ENCODE results near the gene TSACC. TPM values are rescaled to one million over a fixed set of nuclear protein-coding genes. Genes with fewer than 3 reads are reported as not detected.
A peak's percentile ranks its signal among the peaks of the same experiment; 100 is the strongest.
"Not testable (repeated sequence)": the region's sequence is repeated elsewhere in the genome, so short reads cannot be mapped to it uniquely, and the experiment has no call there.

The TSACC gene
- polyA plus RNA-seq, 1 donor, result 1.0 TPM

- DNase-seq, result no peak
These were observed 8.3 kb downstream of the TSACC start for GRCh38 chr1:156346636-156347035.

- no peak for DNase-seq
These were observed 9.0 kb downstream of the TSACC start for GRCh38 chr1:156347331-156347730.

GRCh38 chr1:156352481-156352880, 14.2 kb downstream of the TSACC start:
- not testable (repeated sequence) for DNase-seq

- DNase-seq, result no peak
These were observed 18.0 kb downstream of the TSACC start for GRCh38 chr1:156356262-156356874.

- peak; percentile 31 for DNase-seq
These were observed 18.7 kb downstream of the TSACC start for GRCh38 chr1:156356875-156357534.

- no peak for DNase-seq
These were observed 19.7 kb downstream of the TSACC start for GRCh38 chr1:156357977-156358376.

GRCh38 chr1:156358641-156359040, 20.3 kb downstream of the TSACC start:
- no peak for DNase-seq

- no peak for DNase-seq
These were observed 20.9 kb downstream of the TSACC start for GRCh38 chr1:156359249-156359648.

- DNase-seq, result no peak
These were observed 21.6 kb downstream of the TSACC start for GRCh38 chr1:156359973-156360372.

GRCh38 chr1:156360534-156360933, 22.2 kb downstream of the TSACC start:
- DNase-seq, result no peak

GRCh38 chr1:156365754-156366153, 27.4 kb downstream of the TSACC start:
- DNase-seq, result no peak

GRCh38 chr1:156366378-156367166, 28.2 kb downstream of the TSACC start:
- DNase-seq, result no peak

- no peak for DNase-seq
These were observed 29.2 kb downstream of the TSACC start for GRCh38 chr1:156367383-156368156.

- DNase-seq, result no peak
These were observed 29.9 kb downstream of the TSACC start for GRCh38 chr1:156368157-156368658.

GRCh38 chr1:156368889-156369684, 30.8 kb downstream of the TSACC start, which contains the start of gene RHBG:
Gene RHBG, plus strand, starts transcription at chr1:156369211. Its CDS starts 39 bp downstream, at chr1:156369250.
- DNase-seq, result no peak

GRCh38 chr1:156369685-156370286, 31.5 kb downstream of the TSACC start:
- not testable (repeated sequence) for DNase-seq

GRCh38 chr1:156371553-156372264, 33.4 kb downstream of the TSACC start:
- no peak for DNase-seq

GRCh38 chr1:156372265-156372586, 33.9 kb downstream of the TSACC start:
- no peak for DNase-seq

- no peak for DNase-seq
These were observed 34.5 kb downstream of the TSACC start for GRCh38 chr1:156372876-156373275.

GRCh38 chr1:156373546-156373945, 35.2 kb downstream of the TSACC start:
- no peak for DNase-seq

- no peak for DNase-seq
These were observed 37.8 kb downstream of the TSACC start for GRCh38 chr1:156376146-156376545.

Data from hindlimb muscle (tissue), 1 donor.